GM04503 (cell line): ENCODE data around the gene SELENOW.
"Not testable (repeated sequence)": the region's sequence is repeated elsewhere in the genome, so short reads cannot be mapped to it uniquely, and the experiment has no call there.

ENCODE experiments used
- DNase-seq: peaks from one replicate; pipeline ENCODE4 v3.0.0-alpha.2; 2012; ENCODE audit warnings: low read depth

The SELENOW gene

GRCh38 chr19:47778049-47778953 lies at the start of gene SELENOW:
Gene SELENOW, plus strand, starts transcription at chr19:47778703. Its CDS starts 83 bp downstream, at chr19:47778786.
- DNase-seq: no peak

GRCh38 chr19:47729468-47729798 lies 49.1 kb upstream of the SELENOW start:
- no peak for DNase-seq

- no peak for DNase-seq
Observed at GRCh38 chr19:47729799-47730520, 48.5 kb upstream of the SELENOW start.

GRCh38 chr19:47730521-47730889 lies 48.0 kb upstream of the SELENOW start:
- DNase-seq: no peak

GRCh38 chr19:47730910-47731309 lies 47.6 kb upstream of the SELENOW start:
- no peak for DNase-seq

GRCh38 chr19:47735131-47735530 lies 43.4 kb upstream of the SELENOW start:
- no peak for DNase-seq

- DNase-seq: no peak
Observed at GRCh38 chr19:47740866-47741519, 37.5 kb upstream of the SELENOW start.

- DNase-seq: no peak
Observed at GRCh38 chr19:47741544-47742140, 36.9 kb upstream of the SELENOW start.

- DNase-seq: no peak
Observed at GRCh38 chr19:47742634-47743033, 35.9 kb upstream of the SELENOW start.

GRCh38 chr19:47745010-47745901 lies 33.2 kb upstream of the SELENOW start, which contains the start of gene NOP53:
Gene NOP53, plus strand, starts transcription at chr19:47745546. Its CDS starts 14 bp downstream, at chr19:47745560.
- peak; percentile 71 for DNase-seq

GRCh38 chr19:47746129-47746528 lies 32.4 kb upstream of the SELENOW start:
- not testable (repeated sequence) for DNase-seq

- no peak for DNase-seq
Observed at GRCh38 chr19:47749326-47749725, 29.2 kb upstream of the SELENOW start.

GRCh38 chr19:47750752-47751151 lies 27.8 kb upstream of the SELENOW start:
- DNase-seq: no peak

- no peak for DNase-seq
Observed at GRCh38 chr19:47752440-47753211, 25.9 kb upstream of the SELENOW start.

GRCh38 chr19:47754206-47755064 lies 24.1 kb upstream of the SELENOW start:
- DNase-seq: no peak

GRCh38 chr19:47755065-47755761 lies 23.3 kb upstream of the SELENOW start:
- no peak for DNase-seq

- DNase-seq: no peak
Observed at GRCh38 chr19:47755762-47756626, 22.5 kb upstream of the SELENOW start.

- no peak for DNase-seq
Observed at GRCh38 chr19:47756627-47756929, 21.9 kb upstream of the SELENOW start.
